ENCODE data around the gene RCAN3.

DNA sequence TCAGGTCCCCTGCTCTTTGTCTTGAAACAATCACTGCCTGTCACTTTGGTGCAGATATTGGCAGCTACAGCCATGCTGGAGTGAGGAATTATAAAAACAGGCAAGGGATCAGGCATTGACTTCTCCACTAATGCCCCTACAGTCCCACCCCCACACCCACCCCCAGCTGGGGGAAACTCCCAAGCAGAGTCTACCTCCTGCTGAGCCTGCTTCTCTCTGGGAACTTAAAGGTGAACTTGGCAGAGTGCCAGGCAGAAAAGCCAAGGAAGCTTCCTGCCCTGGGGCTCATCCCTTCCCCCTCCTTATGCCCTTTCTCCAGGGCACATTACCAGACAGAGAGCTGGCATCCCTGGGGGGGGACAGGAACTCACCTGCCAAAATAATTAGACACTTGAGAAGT is 60.0 kb downstream of the RCAN3 start:
- TF ChIP-seq ZNF140 (tag by site-specific recombination; IDR thresholded peaks at IDR 0.05) = no peak
- TF ChIP-seq, protein P1, sequence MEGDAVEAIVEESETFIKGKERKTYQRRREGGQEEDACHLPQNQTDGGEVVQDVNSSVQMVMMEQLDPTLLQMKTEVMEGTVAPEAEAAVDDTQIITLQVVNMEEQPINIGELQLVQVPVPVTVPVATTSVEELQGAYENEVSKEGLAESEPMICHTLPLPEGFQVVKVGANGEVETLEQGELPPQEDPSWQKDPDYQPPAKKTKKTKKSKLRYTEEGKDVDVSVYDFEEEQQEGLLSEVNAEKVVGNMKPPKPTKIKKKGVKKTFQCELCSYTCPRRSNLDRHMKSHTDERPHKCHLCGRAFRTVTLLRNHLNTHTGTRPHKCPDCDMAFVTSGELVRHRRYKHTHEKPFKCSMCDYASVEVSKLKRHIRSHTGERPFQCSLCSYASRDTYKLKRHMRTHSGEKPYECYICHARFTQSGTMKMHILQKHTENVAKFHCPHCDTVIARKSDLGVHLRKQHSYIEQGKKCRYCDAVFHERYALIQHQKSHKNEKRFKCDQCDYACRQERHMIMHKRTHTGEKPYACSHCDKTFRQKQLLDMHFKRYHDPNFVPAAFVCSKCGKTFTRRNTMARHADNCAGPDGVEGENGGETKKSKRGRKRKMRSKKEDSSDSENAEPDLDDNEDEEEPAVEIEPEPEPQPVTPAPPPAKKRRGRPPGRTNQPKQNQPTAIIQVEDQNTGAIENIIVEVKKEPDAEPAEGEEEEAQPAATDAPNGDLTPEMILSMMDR (tag by site-specific recombination; IDR thresholded peaks at IDR 0.05) = no peak
- TF ChIP-seq SCRT1 (tag by site-specific recombination; IDR thresholded peaks at IDR 0.05; ENCODE audit: borderline replicate concordance) = no peak
- TF ChIP-seq, protein P2, sequence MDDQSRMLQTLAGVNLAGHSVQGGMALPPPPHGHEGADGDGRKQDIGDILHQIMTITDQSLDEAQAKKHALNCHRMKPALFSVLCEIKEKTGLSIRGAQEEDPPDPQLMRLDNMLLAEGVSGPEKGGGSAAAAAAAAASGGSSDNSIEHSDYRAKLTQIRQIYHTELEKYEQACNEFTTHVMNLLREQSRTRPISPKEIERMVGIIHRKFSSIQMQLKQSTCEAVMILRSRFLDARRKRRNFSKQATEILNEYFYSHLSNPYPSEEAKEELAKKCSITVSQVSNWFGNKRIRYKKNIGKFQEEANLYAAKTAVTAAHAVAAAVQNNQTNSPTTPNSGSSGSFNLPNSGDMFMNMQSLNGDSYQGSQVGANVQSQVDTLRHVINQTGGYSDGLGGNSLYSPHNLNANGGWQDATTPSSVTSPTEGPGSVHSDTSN (CRISPR knock-in tag; IDR thresholded peaks at IDR 0.05) = no peak
- TF ChIP-seq ZNF24 (tag by site-specific recombination; IDR thresholded peaks at IDR 0.05) = no peak
- no peak for TF ChIP-seq SP2 (tag by site-specific recombination; IDR thresholded peaks at IDR 0.05)
- no peak for TF ChIP-seq ZNF837 (tag by site-specific recombination; IDR thresholded peaks at IDR 0.05)
- no peak for TF ChIP-seq ZNF16 (tag by site-specific recombination; IDR thresholded peaks at IDR 0.05; ENCODE audit: low read depth)
- no peak for TF ChIP-seq ZNF274 (IDR thresholded peaks at IDR 0.05; ENCODE audit: low read length)
- TF ChIP-seq ZNF274 (tag by site-specific recombination; IDR thresholded peaks at IDR 0.05; ENCODE audit: borderline replicate concordance) = no peak
- TF ChIP-seq ZNF768 (tag by site-specific recombination; IDR thresholded peaks at IDR 0.05) = no peak
- no peak for TF ChIP-seq ZNF146 (tag by site-specific recombination; IDR thresholded peaks at IDR 0.05)

Data from HEK293 (cell line).